Measurements from ENCODE around the gene CDH4. TPM values are rescaled to one million over a fixed set of nuclear protein-coding genes. Genes with fewer than 3 reads are reported as not detected.

Gene CDH4
- total RNA-seq, 2 experiments from 2014 or later = 0.06 to 0.08 TPM

GRCh38 chr20:61571221-61571620 lies 319.2 kb downstream of the CDH4 start:
- Mint-ChIP-seq H3K4me1 (no peaks in the 10 kb centered on the region), H3K4me3 (no peak overlapping the region), H3K27me3 (no peaks in the 10 kb centered on the region), H3K9me3 (no peaks in the 10 kb centered on the region), H3K36me3 (no peaks in the 10 kb centered on the region), H3K27ac (no peak overlapping the region)
- no peak for DNase-seq

GRCh38 chr20:61571916-61572711 lies 320.1 kb downstream of the CDH4 start:
- no peak for DNase-seq
- Mint-ChIP-seq H3K36me3 (no peaks in the 10 kb centered on the region), H3K27ac (no peak overlapping the region), H3K4me1 (no peaks in the 10 kb centered on the region), H3K4me3 (no peak overlapping the region), H3K9me3 (no peaks in the 10 kb centered on the region), H3K27me3 (no peaks in the 10 kb centered on the region)

- Mint-ChIP-seq H3K36me3 (no peaks in the 10 kb centered on the region), H3K4me1 (no peaks in the 10 kb centered on the region), H3K27me3 (no peaks in the 10 kb centered on the region), H3K4me3 (no peak overlapping the region), H3K9me3 (no peaks in the 10 kb centered on the region), H3K27ac (no peak overlapping the region)
- no peak for DNase-seq
These were observed 320.7 kb downstream of the CDH4 start for GRCh38 chr20:61572789-61573188.

GRCh38 chr20:61573415-61574305 lies 321.6 kb downstream of the CDH4 start:
- Mint-ChIP-seq H3K4me3 (no peak overlapping the region), H3K36me3 (no peaks in the 10 kb centered on the region), H3K4me1 (no peaks in the 10 kb centered on the region), H3K27ac (no peak overlapping the region), H3K27me3 (no peaks in the 10 kb centered on the region), H3K9me3 (no peaks in the 10 kb centered on the region)
- no peak for DNase-seq

- Mint-ChIP-seq H3K36me3 (no peaks in the 10 kb centered on the region), H3K4me1 (no peaks in the 10 kb centered on the region), H3K4me3 (no peak overlapping the region), H3K9me3 (no peaks in the 10 kb centered on the region), H3K27ac (no peak overlapping the region), H3K27me3 (no peaks in the 10 kb centered on the region)
- DNase-seq = no peak
These were observed 323.3 kb downstream of the CDH4 start for GRCh38 chr20:61575151-61575937.

GRCh38 chr20:61576372-61576771 lies 324.3 kb downstream of the CDH4 start:
- Mint-ChIP-seq H3K4me3 (no peak overlapping the region), H3K36me3 (no peaks in the 10 kb centered on the region), H3K9me3 (no peaks in the 10 kb centered on the region), H3K4me1 (no peaks in the 10 kb centered on the region), H3K27ac (no peak overlapping the region), H3K27me3 (no peaks in the 10 kb centered on the region)
- no peak for DNase-seq

- Mint-ChIP-seq H3K27me3 (no peaks in the 10 kb centered on the region), H3K9me3 (no peaks in the 10 kb centered on the region), H3K4me1 (no peaks in the 10 kb centered on the region), H3K36me3 (no peaks in the 10 kb centered on the region), H3K4me3 (no peak overlapping the region), H3K27ac (no peak overlapping the region)
- no peak for DNase-seq
These were observed 325.0 kb downstream of the CDH4 start for GRCh38 chr20:61577065-61577464.

GRCh38 chr20:61579908-61580307 lies 327.8 kb downstream of the CDH4 start:
- no peak for DNase-seq
- no peaks in the 10 kb centered on the region for H3K36me3 Mint-ChIP-seq
- H3K4me1 Mint-ChIP-seq = no peaks in the 10 kb centered on the region
- no peak overlapping the region for H3K4me3 Mint-ChIP-seq
- no peaks in the 10 kb centered on the region for H3K27me3 Mint-ChIP-seq
- H3K9me3 Mint-ChIP-seq = no peaks in the 10 kb centered on the region
- H3K27ac Mint-ChIP-seq = no peak overlapping the region

- no peaks in the 10 kb centered on the region for H3K27me3 Mint-ChIP-seq
- no peaks in the 10 kb centered on the region for H3K4me1 Mint-ChIP-seq
- H3K36me3 Mint-ChIP-seq = no peaks in the 10 kb centered on the region
- H3K27ac Mint-ChIP-seq = no peak overlapping the region
- no peaks in the 10 kb centered on the region for H3K9me3 Mint-ChIP-seq
- H3K4me3 Mint-ChIP-seq = no peak overlapping the region
- no peak for DNase-seq
These were observed 329.1 kb downstream of the CDH4 start for GRCh38 chr20:61580958-61581824.

- Mint-ChIP-seq H3K4me1 (no peaks in the 10 kb centered on the region), H3K27me3 (no peaks in the 10 kb centered on the region), H3K4me3 (no peak overlapping the region), H3K9me3 (no peaks in the 10 kb centered on the region), H3K36me3 (no peaks in the 10 kb centered on the region), H3K27ac (no peak overlapping the region)
- no peak for DNase-seq
These were observed 329.7 kb downstream of the CDH4 start for GRCh38 chr20:61581825-61582188.

GRCh38 chr20:61582196-61582923 lies 330.3 kb downstream of the CDH4 start:
- H3K4me1 Mint-ChIP-seq = no peaks in the 10 kb centered on the region
- no peak overlapping the region for H3K27ac Mint-ChIP-seq
- DNase-seq = no peak
- H3K9me3 Mint-ChIP-seq = no peaks in the 10 kb centered on the region
- no peak overlapping the region for H3K4me3 Mint-ChIP-seq
- no peaks in the 10 kb centered on the region for H3K36me3 Mint-ChIP-seq
- no peaks in the 10 kb centered on the region for H3K27me3 Mint-ChIP-seq

GRCh38 chr20:61583356-61583755 lies 331.3 kb downstream of the CDH4 start:
- no peak overlapping the region for H3K27ac Mint-ChIP-seq
- H3K27me3 Mint-ChIP-seq = no peaks in the 10 kb centered on the region
- no peak for DNase-seq
- no peaks in the 10 kb centered on the region for H3K36me3 Mint-ChIP-seq
- H3K4me3 Mint-ChIP-seq = no peak overlapping the region
- H3K4me1 Mint-ChIP-seq = no peaks in the 10 kb centered on the region
- H3K9me3 Mint-ChIP-seq = no peaks in the 10 kb centered on the region

- no peak for DNase-seq
- H3K9me3 Mint-ChIP-seq = no peaks in the 10 kb centered on the region
These were observed 332.8 kb downstream of the CDH4 start for GRCh38 chr20:61584851-61585250.

GRCh38 chr20:61585764-61586163 lies 333.7 kb downstream of the CDH4 start:
- Mint-ChIP-seq H3K9me3 (no peaks in the 10 kb centered on the region), H3K36me3 (no peaks in the 10 kb centered on the region), H3K4me1 (no peaks in the 10 kb centered on the region), H3K27ac (no peak overlapping the region), H3K4me3 (no peak overlapping the region), H3K27me3 (no peaks in the 10 kb centered on the region)
- no peak for DNase-seq

More at GRCh38 chr20:61584851-61585250, 332.8 kb downstream of the CDH4 start:
- Mint-ChIP-seq H3K4me1 (no peaks in the 10 kb centered on the region), H3K36me3 (no peaks in the 10 kb centered on the region), H3K27me3 (no peaks in the 10 kb centered on the region), H3K27ac (no peak overlapping the region), H3K4me3 (no peak overlapping the region)

Measured in activated naive CD8-positive, alpha-beta T cell treated with anti-CD3 and anti-CD28 coated beads for 36 hours (primary cell).